ENCODE data around the gene RAPGEF5. TPM values are rescaled to one million over a fixed set of nuclear protein-coding genes. Genes with fewer than 3 reads are reported as not detected.

Gene RAPGEF5
- total RNA-seq, 1 experiment from 2014 or later, result 0.84 TPM

DNA sequence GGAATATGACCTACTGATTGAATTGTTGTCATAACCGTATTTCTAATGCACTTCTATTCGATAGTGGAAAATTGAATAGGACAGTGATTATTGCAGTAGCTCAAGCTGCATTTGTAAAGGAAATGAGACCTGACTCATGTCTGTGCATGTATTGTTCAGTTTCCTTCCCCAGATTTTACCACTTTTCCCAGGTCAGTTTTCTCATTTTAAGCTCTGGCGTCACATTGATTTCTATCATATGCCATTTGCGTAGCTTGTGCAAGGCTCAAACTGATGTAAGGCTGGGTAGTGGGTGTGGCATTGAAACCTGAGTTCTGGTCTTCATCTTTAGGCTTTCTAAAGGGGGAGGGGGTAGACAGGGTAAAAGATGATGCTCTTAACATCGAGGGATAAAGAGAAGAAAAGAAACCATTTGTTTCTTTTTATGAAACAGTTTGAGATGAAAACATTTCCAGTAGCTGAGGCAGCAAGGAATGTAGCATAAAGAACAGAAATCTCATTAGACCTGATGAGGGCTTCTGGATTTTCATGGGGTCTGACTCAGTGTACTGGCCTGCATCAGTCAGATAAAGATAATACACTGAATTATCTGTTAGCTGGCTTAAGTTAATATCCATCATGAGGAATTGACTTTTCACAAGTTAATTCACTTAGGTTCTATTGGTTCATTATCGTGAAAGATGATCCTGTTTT is 229.0 kb downstream of the RAPGEF5 start:
- peak; percentile 51 for DNase-seq (ENCODE audit: low read depth)

DNA sequence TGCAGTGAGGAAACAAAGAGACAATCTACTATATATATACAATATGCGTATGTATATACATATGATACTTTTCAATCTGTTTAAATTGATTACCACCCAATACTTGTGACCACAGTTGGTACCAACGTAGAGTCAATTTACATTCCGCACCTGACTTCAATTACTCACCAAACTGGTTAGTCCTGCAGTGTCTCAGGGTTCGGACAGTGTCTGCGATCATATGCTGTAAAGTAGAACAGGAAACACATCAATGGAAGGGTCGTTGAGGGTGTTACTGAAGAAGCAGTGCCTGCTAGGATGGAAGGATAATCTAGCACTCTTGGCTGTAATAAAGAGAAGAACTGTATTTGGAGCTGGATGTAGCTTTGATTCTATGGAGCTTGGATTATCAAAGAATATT is 231.5 kb downstream of the RAPGEF5 start:
- no peak for DNase-seq (ENCODE audit: low read depth)

DNA sequence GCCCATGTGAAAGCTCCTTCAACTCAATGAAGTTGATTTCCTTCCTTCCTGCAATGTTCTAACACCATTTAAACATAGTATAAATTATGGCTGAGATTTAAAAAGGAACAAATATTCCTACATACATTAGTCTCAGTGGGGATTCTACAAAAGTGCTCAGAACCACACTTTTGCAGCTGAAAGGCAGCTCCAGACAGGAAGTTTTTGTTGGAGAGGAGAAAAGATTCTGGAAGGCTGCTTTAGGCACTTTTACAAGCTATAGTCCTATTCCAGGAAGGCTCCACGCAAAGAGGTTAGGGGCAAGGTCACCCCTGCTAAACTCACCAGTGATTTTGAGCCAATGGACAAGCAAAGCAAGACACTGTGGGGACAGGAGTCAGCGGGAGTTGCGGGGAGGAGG is 232.0 kb downstream of the RAPGEF5 start:
- no peak for DNase-seq (ENCODE audit: low read depth)

DNA sequence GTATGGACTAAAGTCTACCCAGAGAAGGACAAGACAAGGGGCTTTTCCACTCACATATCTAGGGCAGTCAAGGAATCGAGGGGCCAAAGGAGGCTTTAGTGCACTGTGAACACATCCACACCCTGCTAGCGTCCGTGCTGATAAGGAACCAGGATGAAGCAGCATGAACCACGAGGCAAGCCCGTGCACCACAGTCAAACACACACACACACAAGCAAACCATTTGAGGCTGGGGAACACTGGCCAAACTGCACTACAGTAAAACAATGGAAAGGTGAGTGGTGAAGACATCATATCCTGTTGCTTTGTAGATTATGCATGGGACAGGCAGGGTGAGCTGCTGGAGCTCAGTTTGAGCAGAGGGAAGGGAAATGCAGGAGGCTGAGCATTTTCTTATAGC is 233.8 kb downstream of the RAPGEF5 start:
- peak; percentile 25 for DNase-seq (ENCODE audit: low read depth)

DNA sequence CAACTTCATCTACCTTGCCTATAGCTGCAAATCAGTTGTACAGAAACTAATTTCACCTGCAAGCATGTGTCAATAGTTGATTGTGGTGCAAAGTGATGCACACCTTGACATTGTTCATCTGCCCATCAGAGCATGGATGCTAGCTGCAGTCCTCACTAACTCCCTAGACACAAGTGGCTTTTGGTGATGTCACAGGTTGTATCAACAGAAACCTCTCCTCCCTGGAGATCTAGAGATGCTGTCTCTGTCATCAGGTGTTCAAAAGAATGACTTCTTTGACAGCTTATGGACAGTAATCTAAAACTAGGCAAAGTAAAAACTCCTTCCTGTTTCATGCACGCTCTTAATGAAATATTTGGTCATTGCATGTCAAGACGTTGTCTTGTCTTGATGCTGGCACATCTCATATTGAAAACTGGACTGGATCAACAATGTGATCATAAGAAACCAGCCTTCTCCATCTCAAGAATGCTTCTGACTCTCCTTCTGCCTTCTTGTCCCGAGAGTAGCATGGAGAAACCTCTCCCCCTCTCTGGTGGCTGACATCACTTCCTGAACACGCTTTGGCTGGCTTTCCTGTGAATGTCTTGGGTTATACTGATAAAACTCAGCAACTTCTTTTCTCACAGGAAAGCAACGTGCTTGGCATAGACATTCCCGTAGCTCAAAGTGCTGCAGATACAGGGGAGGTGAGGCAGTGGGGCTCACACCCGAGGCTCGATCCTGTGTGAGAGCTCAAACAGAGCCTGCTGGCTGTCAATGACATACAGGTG is 235.1 kb downstream of the RAPGEF5 start:
- DNase-seq (ENCODE audit: low read depth), result peak; percentile 38

DNA sequence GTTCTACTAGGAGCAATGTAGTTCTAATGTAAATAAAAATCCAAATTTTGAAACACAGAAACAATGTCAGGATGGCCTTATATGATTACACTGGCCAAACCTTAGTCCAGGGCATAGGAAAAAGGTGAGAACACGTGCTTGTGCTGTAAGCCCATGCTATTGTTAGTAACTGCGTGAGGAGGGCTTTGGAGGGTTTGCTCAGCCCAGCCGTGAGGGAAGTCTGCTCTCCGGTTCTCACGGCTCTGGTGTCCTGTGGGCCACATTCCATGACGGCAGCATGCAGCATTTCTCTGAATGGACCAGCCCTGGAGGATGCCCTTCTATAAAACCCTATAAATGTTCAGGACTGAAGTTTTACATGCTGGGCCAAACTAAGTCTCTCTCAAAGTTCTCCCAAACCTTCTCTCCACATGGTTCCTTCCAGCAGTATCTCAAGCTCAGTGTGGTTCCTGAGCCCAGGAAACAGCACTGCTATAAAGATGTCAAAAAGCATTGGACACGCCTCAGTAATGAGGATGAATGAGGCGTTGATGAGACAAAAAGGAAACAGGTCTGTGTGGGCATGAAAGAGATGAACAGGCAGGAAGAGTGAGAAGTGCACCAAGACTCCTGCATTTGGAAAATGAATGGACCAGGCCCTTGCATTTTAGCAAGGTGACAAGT is 236.4 kb downstream of the RAPGEF5 start:
- DNase-seq (ENCODE audit: low read depth), result no peak

DNA sequence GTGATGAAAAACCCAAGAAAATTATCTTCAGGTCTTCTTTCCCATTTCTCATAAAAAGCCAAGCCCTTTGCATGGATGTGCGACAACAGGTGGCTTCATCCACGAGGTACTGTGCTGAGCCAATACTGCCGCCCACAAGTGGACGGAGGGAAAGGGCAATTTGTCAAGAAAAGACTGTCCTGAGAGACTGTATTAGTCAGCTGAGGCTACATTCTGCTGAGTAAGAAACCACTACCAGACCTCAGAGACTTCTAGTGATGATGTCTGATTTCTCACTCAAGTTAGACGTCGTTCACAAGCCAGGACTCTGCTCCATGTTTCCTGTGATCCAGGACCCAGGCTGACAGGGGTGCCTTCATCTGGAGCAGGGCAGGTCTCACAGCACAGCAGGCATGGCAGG is 239.7 kb downstream of the RAPGEF5 start:
- no peak for DNase-seq (ENCODE audit: low read depth)

DNA sequence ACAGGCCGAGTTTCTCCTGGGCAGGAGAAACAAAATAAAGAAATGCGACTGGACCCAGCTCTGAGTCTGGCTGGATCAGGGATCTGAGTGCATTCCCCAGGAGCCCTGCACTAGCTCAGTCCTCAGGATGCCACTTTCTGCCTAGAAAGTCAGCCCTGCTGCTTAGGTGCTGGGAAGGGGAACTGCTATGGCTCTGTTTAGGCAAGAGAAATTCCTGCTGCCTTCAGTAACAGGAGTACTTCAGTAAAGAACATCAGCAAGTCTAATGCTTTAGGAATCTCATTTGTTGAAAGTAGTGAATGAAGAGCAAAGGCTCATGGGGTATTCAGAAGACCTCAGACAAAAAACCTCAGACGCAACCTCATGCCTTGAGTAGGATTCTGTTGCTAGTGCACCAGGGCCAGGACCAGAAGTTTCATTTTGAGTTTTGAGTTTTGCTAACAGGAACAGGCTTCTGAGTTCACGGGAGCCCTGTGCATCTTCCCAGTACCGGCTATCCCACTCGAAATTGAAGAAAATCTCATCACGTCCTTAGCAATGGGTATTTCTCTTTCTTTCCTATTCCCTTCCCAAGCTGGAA is 240.4 kb downstream of the RAPGEF5 start:
- DNase-seq (ENCODE audit: low read depth), result no peak

DNA sequence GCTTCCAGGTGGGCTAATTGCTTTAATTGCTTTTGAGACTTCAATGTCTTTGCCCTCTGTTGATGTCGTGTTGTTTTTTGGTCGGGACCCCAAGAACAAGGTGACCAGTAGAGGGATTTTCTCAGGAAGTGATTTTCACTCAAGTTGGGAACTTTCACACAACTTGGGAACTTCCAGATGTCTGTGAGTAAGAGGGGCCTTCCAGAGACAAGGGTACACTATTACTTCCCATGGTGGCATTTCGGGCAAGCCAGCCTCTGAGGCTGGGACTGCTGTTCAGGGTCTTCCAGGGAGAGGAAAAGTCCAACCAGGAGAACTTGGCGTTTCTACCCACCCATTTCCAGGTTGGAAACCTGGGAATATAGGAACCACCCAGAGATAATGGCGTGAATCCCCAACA is 241.3 kb downstream of the RAPGEF5 start:
- no peak for DNase-seq (ENCODE audit: low read depth)

DNA sequence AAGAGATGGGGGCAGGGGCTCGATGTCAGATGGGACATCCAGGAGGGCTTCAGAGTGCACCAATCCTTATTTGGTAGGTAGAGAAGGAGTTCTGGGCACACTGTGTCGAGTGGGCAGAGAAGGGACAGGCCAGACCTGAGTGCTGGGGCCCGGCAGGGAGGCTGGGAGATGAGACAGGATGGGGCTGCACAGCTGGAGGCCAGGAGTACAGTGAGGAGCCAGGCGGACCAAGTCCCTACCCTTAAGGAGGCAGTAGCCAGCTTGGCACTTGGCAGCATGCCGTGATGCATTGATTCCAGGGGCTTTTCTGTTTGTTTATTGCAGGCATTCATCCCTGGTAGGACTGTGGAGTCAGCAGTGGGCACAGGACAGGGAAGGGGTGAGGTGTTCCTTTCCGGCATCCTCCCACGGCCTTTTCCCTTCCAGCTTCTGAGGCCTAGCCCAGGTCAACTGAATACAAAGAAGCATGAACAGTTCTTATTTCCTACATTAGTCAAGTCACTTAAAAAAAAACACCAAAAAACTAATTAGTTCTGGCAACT is 242.4 kb downstream of the RAPGEF5 start:
- DNase-seq (ENCODE audit: low read depth), result no peak

DNA sequence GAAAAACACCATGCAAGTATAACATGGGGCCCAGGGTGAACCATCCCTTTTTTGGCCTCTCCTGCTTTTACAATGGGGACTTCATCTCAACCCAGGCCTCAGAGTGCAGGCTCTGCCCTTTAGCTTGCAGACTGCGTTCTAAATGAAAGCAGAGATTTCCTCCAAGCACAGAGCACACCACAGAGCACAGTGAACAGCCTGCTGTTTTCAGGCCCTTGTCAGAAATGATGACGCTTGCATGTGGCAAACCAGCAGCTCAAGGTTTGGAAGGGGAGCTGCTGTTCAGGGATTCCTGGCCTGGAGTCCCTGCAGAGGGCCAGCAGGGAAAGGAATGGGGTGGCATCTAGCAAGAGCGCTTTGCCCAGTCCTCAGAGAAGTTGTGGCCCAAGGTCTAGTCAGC is 243.9 kb downstream of the RAPGEF5 start:
- no peak for DNase-seq (ENCODE audit: low read depth)

DNA sequence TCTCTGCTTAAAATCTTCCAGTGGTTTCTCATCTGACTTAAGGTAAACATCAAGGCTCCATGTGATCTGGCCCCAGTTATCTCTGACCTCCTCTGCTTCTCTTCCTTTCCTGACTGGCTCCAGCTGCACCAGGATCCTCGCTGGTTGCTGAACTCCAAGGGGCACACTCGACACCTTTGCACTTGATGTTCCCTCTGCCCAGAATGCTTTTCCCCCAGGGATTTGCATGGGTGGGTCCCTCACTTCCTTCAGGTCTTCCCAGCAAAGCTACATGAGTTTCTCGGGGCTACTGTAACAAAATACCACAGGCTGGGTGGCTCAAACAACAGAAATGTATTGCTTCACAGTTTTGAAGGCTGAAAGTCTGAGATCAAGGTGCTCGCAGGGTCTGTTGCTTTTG is 245.3 kb downstream of the RAPGEF5 start:
- no peak for DNase-seq (ENCODE audit: low read depth)

DNA sequence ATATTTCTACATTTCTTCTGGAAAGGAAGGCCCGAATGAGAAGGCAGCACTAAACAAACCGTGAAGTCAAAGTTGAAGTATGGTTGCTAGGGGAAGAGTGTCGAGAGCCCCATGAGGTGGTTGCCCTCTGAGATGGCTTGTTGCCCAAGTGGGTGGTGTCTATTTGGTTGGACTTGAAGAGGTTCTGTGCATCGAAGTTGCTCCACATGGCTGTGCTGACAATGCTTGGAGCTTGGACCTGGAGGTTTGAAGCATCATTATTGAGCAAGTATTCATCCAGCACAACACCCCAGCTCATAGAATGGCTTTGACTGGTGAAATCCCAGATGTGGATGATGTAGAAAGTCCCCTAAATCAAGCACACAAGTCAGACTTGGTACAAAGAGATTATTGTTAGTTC is 246.1 kb downstream of the RAPGEF5 start:
- DNase-seq (ENCODE audit: low read depth), result no peak

DNA sequence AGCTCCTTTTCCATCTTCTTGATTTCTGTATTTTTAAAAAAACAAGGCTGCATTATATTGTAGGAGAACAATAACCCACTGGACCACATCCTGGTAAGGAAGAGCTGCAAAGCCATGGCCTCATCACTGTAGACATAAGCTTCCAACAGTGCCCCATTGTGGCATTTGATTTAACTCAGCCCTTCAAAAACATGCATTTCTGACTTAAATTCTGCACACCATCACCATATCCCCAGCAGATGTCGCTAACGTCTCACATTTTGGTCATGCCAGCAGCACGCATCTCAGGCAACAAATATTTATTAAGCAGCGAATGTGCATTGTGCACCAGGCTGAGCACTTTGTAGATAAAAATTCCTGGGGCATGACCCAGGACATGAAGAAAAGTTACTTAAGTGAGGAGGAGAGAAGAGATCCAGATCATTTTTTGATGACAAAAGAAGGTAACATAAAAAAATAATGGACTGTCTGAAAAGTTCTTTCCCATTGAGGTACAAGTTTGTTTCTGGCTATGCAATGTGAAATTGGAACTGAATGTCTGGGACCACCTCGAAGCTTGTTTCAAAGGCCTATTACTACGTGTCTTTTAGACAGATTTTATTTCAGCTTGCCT is 246.6 kb downstream of the RAPGEF5 start:
- DNase-seq (ENCODE audit: low read depth), result peak; percentile 86

DNA sequence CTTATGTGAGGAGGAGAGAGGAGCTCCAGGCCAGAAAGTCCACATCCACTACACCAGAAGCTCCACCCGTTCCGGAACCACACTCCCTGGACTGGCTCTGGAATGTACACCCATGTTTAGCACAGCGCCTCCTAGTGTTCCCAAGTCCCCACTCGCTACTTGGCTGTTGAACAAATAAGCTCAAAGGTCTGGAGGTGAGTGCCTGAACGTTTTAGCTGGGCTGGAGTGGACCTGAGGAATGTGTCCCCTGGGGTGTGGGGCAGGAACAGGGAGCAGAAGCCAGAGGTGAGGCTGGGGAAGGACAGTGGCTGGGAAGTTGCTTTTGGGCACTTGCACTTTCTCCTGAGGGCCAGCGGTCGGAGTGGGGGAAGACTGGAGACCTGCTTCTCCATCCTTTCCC is 247.2 kb downstream of the RAPGEF5 start:
- DNase-seq (ENCODE audit: low read depth), result no peak

DNA sequence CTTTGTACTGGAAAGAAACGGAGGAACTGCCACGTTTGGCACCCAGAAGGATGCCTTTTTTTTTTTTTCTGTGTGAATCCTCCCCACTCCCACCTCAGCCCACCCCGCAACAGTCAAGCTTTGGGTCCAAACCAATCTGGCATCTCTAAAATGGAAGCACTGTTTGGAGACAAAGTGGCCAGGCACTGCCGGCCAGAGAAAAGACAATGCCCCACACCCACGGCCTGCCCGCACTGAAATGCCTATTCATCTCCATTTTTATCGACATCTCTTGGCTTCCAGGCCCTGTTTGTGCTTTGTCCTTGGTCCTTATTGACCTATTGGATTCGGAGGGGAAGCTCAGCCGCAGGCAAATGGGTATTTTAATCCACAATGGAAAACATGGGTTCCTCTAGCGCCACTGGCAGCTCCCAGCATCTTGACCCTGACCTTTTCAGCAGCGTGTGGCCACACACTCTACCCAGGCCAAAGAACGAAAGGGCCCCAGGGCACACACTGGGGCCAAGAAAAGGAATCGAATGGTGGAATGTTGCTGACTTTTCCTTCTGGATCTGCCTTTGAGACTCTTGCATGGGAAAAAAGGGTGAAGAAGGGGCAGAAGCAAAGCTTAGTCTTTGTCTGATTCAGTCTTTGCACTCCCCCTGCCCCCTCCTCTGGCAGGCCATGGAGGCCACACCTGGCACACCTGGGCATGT is 248.7 kb downstream of the RAPGEF5 start:
- DNase-seq (ENCODE audit: low read depth), result no peak

DNA sequence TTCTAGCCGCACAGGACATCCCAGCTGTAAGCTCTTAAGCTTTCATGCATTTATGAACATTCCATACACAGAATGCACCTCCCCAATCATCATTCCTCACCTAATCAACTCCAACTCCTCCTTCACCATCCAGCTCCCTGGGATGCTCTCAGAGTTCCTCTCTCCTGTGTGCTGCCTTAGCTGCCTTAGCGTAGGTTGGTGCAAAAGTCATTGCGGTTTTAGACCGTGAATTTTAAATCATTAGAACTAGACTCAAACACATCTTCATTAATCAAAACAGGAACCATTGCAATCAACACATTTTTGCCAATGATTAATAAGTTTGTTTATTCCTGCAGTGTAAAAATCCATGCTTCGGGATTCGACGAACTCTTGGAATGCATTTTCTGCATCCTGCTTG is 251.4 kb downstream of the RAPGEF5 start:
- DNase-seq (ENCODE audit: low read depth), result no peak

DNA sequence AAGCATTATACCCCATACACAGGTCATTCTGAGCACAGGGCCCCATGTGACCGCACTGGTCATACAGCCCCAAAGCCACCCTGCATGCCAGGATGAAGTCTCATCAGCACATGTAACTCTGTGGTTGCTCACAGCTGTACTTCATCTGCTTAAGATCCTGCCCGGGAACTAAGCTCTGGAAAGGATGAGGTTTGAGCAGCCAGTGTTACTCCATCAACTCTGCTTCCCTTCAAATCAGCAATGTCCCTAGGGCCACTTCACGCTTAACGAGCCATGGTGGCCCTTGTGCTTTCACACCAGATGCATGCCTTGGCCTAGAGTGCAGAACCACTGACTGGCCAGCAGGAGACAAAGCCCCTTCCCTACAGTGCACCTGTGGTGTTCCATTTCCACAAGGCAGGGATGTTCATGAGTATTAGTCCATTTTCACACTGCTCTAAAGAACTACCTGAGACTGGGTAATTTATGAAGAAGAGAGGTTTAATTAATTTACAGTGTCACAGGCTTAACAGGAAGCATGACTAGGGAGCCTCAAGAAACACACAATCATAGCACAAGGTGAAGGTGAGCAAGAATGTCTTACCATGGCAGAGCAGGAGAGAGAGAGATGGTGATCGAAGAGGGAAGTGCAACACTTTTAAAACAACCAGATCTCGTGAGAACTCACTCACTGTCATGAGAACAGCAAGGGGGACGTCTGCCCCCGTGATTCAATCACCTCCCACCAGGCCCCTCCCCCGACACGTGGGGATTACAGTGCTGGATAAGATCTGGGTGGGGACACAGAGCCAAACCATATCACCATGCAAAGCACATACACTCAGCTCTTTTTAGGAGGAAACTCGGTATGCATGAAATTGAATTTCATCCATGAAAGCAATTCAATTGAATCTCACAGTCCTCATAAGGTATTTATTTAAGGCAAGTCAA is 262.3 kb downstream of the RAPGEF5 start:
- DNase-seq (ENCODE audit: low read depth), result peak; percentile 27

DNA sequence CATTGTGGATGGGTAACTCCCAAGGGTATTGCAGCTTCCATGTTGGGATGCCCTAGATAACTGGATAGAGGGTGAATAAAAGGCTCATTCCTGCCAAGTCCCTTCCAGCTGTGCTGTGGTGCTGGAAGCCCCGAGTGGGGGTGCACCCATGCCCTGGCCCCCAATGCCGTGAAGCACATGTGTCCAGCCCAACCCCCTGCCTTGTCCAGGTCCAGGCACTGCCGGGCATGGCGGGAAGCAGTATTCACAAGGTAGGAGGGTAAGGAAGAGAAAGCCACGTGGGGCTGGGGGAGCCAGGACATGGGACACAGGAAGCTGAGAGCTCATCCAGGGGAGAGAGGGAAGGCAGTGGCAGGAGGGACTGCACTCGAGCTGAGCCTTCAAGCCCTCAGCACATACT is 263.0 kb downstream of the RAPGEF5 start:
- no peak for DNase-seq (ENCODE audit: low read depth)

DNA sequence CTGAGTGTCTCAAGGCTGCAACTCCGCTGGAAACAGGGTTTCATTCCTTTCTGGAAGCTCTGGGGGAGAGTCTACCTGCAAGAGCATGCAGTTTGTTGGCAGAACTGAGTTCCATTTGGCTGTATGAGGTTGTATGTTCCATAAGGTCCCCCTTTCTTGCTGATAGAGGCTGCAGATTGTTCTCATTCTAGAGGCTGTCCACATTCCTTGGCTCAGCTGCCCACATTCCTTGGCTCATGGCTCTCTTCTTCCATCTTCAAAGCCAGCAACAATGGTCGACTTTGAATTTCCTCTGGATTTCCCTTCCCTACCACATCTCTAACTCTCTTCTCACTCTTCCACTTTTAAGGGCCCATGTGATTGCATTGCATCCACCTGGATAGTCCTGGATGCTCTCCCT is 264.0 kb downstream of the RAPGEF5 start:
- no peak for DNase-seq (ENCODE audit: low read depth)
